Gastrocnemius medialis (tissue), 4 donors: Measurements from ENCODE around the gene SORBS2.

Experiments
- POLR2A ChIP-seq, 2 donors: fragments of 450-650 bp; IDR thresholded peaks; one replicate each; pipeline ENCODE4 v1.6.1; 2017; ENCODE audit warnings: antibody characterized with exemption in 2 of 2, mild to moderate bottlenecking in 2 of 2, moderate library complexity in 2 of 2
- TF ChIP-seq, protein P1 (sequence below), 5 experiments: fragments of 450-650 bp in 3 of 5; fragments of 200-600 bp in 2 of 5; sonication (generic) in 2 of 5; IDR thresholded peaks in 4 of 5; conservative IDR thresholded peaks in 1 of 5; 1 replicate in 4 of 5; 2 replicates in 1 of 5; pipeline ENCODE4 v1.5.1; 2016 to 2019; ENCODE audit warnings: antibody characterized with exemption in 5 of 5, mild to moderate bottlenecking in 3 of 5, moderate library complexity in 3 of 5

DNA sequence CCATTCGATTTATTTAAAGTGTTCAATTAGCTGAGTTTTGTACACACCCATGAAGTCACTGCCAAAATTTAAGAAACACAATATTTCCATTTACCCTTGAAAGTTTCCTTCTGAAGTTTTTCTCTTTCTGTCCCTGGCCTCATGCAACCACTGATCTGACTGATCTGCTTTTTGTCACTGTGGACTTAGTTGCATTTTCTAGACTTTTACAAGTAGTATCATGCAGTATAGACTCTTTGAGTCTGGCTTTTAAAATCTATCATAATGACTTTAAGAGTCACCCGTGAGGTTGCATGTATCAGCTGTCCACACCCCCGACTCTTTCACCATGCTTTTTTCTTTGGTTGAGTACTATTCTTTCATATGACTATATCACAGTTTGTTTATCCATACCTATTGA is 247.6 kb downstream of the SORBS2 start:
- TF ChIP-seq, protein P1, sequence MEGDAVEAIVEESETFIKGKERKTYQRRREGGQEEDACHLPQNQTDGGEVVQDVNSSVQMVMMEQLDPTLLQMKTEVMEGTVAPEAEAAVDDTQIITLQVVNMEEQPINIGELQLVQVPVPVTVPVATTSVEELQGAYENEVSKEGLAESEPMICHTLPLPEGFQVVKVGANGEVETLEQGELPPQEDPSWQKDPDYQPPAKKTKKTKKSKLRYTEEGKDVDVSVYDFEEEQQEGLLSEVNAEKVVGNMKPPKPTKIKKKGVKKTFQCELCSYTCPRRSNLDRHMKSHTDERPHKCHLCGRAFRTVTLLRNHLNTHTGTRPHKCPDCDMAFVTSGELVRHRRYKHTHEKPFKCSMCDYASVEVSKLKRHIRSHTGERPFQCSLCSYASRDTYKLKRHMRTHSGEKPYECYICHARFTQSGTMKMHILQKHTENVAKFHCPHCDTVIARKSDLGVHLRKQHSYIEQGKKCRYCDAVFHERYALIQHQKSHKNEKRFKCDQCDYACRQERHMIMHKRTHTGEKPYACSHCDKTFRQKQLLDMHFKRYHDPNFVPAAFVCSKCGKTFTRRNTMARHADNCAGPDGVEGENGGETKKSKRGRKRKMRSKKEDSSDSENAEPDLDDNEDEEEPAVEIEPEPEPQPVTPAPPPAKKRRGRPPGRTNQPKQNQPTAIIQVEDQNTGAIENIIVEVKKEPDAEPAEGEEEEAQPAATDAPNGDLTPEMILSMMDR (IDR thresholded peaks at IDR 0.05 in 4 of 5, conservative IDR thresholded peaks at IDR 0.05 in 1 of 5): no peak
- no peak for TF ChIP-seq POLR2A (IDR thresholded peaks at IDR 0.05)
